GM12878 (cell line): ENCODE results near the gene SPTBN1. TPM values are rescaled to one million over a fixed set of nuclear protein-coding genes. Genes with fewer than 3 reads are reported as not detected.

Source experiments
- ATAC-seq: fragments of 200-7000 bp; cut with Tn5 transposase; 3 replicates; pipeline ENCODE4 v1.9.1; 2020; ENCODE audit warnings: mild to moderate bottlenecking, moderate library complexity
- BruUV-seq: library from RNA; stranded (reverse); fragments of 400-500 nt; replicated peaks from 2 replicates; lab custom pipeline; 2021; lab: Mats Ljungman, UMichigan
- CTCF ChIA-PET: fragments of 300-600 bp; sonication (Branson Sonifier 250); formaldehyde crosslinking; extraction: SDS; loops from one replicate; lab custom pipeline; 2021; ENCODE audit warnings: inconsistent platforms; lab: Yijun Ruan, JAX
- POLR2A ChIA-PET: fragments of 350-600 bp; formaldehyde crosslinking; extraction: SDS; loops from one replicate; lab custom pipeline; 2021; ENCODE audit warnings: inconsistent platforms; lab: Charles Lee
- RAD21 ChIA-PET: fragments of 300-600 bp; sonication (Branson Sonifier 250); formaldehyde crosslinking; loops from one replicate; lab custom pipeline; 2023; ENCODE audit warnings: antibody characterized with exemption; ENCODE audit not compliant: unreplicated experiment; lab: Charles Lee
- SMC1A ChIA-PET: fragments of 300-600 bp; sonication (Branson Sonifier 250); formaldehyde crosslinking; loops from one replicate; lab custom pipeline; 2023; ENCODE audit not compliant: unreplicated experiment, uncharacterized antibody; lab: Charles Lee
- DNase-seq: peaks from one replicate; pipeline ENCODE4 v3.0.0-alpha.2; 2011; ENCODE audit warnings: low read depth, low spot score
- FAIRE-seq: peaks from 3 replicates; lab custom pipeline; 2011; peaks lifted over from hg19 to GRCh38; lab: Jason Lieb, UNC
- H2AFZ ChIP-seq: 2 replicates; pipeline ENCODE4 v1.6.0; 2011; ENCODE audit warnings: low read depth, low read length, control low read depth; ENCODE audit not compliant: control insufficient read depth
- H3K27ac ChIP-seq: 2 replicates; pipeline ENCODE4 v1.5.1; 2011; ENCODE audit warnings: control low read depth; ENCODE audit not compliant: control insufficient read depth, insufficient read depth
- H3K27me3 ChIP-seq, 2 experiments: replicated peaks in 1 of 2; 2 replicates each; pipeline versions ENCODE4 v1.6.0 to v1.6.1; 2011; ENCODE audit warnings: low read length in 1 of 2; ENCODE audit not compliant: control insufficient read depth in 2 of 2, insufficient read depth in 2 of 2
- H3K36me3 ChIP-seq, 2 experiments: 2 replicates each; pipeline ENCODE4 v1.5.1; 2011; ENCODE audit warnings: low read length in 1 of 2; ENCODE audit not compliant: control insufficient read depth in 2 of 2, insufficient read depth in 2 of 2
- H3K4me1 ChIP-seq: 2 replicates; pipeline ENCODE4 v1.6.1; 2011; ENCODE audit warnings: mild to moderate bottlenecking, low read length, moderate library complexity, mixed read lengths; ENCODE audit not compliant: control insufficient read depth, insufficient read depth
- H3K4me2 ChIP-seq: 2 replicates; pipeline ENCODE4 v1.6.0; 2011; ENCODE audit warnings: control low read depth; ENCODE audit not compliant: control insufficient read depth, insufficient read depth
- H3K4me3 ChIP-seq: fragments of 200-600 bp; sonication (generic); 2 replicates; pipeline ENCODE4 v1.5.1; 2016
- H3K79me2 ChIP-seq: 2 replicates; pipeline ENCODE4 v1.6.0; 2011; ENCODE audit warnings: low read length; ENCODE audit not compliant: control insufficient read depth, insufficient read depth
- H3K9ac ChIP-seq: 2 replicates; pipeline ENCODE4 v1.8.0; 2011; ENCODE audit warnings: low read length, control low read depth, mixed read lengths; ENCODE audit not compliant: control insufficient read depth, insufficient read depth
- H3K9me3 ChIP-seq: replicated peaks from 3 replicates; pipeline ENCODE4 v1.5.1; 2011; ENCODE audit warnings: mild to moderate bottlenecking, low read length; ENCODE audit not compliant: control insufficient read depth, insufficient read depth
- H4K20me1 ChIP-seq: 2 replicates; pipeline ENCODE4 v1.6.0; 2011; ENCODE audit not compliant: control insufficient read depth, insufficient read depth
- ATF7 ChIP-seq: fragments of 450-650 bp; IDR thresholded peaks from 2 replicates; pipeline ENCODE4 v1.6.1; 2016; ENCODE audit warnings: low read depth, mild to moderate bottlenecking
- CHD4 ChIP-seq: fragments of 200-600 bp; sonication (generic); IDR thresholded peaks from 2 replicates; pipeline ENCODE4 v1.6.1; 2016; ENCODE audit warnings: mild to moderate bottlenecking
- EED ChIP-seq: sonication (generic); IDR thresholded peaks from 2 replicates; pipeline ENCODE4 v1.6.1; 2016; ENCODE audit warnings: antibody characterized with exemption, low read depth
- PAX8 ChIP-seq: fragments of 450-650 bp; IDR thresholded peaks from 2 replicates; pipeline ENCODE4 v1.6.1; 2017; ENCODE audit warnings: mild to moderate bottlenecking, moderate library complexity
- POLR2AphosphoS5 ChIP-seq: IDR thresholded peaks from 2 replicates; pipeline ENCODE4 v1.6.1; 2011; ENCODE audit warnings: mild to moderate bottlenecking, low read length, inconsistent platforms
- SPI1 ChIP-seq: IDR thresholded peaks from 2 replicates; pipeline ENCODE4 v1.6.1; 2011; ENCODE audit warnings: low read depth, mild to moderate bottlenecking, low read length, moderate library complexity, borderline replicate concordance; ENCODE audit not compliant: insufficient read depth
- WGBS: methylation state at CpG from one replicate; pipeline ENCODE4 v1.1.6; 2016; ENCODE audit warnings: low lambda C conversion rate; ENCODE audit not compliant: insufficient replicate concordance, insufficient coverage; ENCODE audit errors: missing lambda C conversion rate; 5-methylcytosine and 5-hydroxymethylcytosine counted together
- in situ Hi-C: fragments of 300-500 bp; cut with MboI; formaldehyde crosslinking; loops from 9 replicates; pipeline ENCODE4 v1.14.3; 2018; ENCODE audit warnings: mixed read lengths
- intact Hi-C: fragments of 100-400 bp; cut with micrococcal nuclease; formaldehyde crosslinking; loops from one replicate; pipeline ENCODE4 v1.14.2; 2022; ENCODE audit not compliant: unreplicated experiment
- polyA plus RNA-seq, 11 experiments: library from polyadenylated mRNA; depleted of rRNA in 4 of 11; unstranded in 6 of 11; stranded (reverse) in 5 of 11; fragments of >200 nt; fragmentation: Nextera tagmentation in 4 of 11; fragmentation: Illumina TruSeq in 1 of 11; extraction: Ambion mirVana in 4 of 11; extraction: Trizol in 1 of 11; gene quantifications; 1 replicate in 1 of 11; 2 replicates in 10 of 11; pipeline versions ENCODE4 v1.2.1 to v1.2.3, GENCODE V29; 2011 to 2016; ENCODE audit warnings: inconsistent platforms in 2 of 11, missing spikeins in 2 of 11, low read depth in 1 of 11
- total RNA-seq, 4 experiments: library from RNA; depleted of rRNA in 3 of 4; stranded (reverse); fragments of >200 nt in 3 of 4; fragmentation: Illumina TruSeq in 1 of 4; extraction: Trizol in 1 of 4; gene quantifications; 2 replicates each; pipeline versions ENCODE4 v1.2.1 to v1.2.3, GENCODE V29; 2013 to 2021
- TF ChIP-seq, protein P1 (sequence below): IDR thresholded peaks from 2 replicates; pipeline ENCODE4 v1.6.1; 2011; ENCODE audit warnings: low read depth, low read length, improper control_type of control experiment, borderline replicate concordance
- TF ChIP-seq, protein P2 (sequence below): fragments of 450-650 bp; IDR thresholded peaks from 2 replicates; pipeline ENCODE4 v1.6.1; 2016; ENCODE audit warnings: mild to moderate bottlenecking

The SPTBN1 gene
- total and polyA plus RNA-seq, 10 of the 15 experiments (the other 5 are each of a cell fraction or from before 2014, with no cell fraction given), result 20.6 to 154 (median 76.7) TPM

DNA sequence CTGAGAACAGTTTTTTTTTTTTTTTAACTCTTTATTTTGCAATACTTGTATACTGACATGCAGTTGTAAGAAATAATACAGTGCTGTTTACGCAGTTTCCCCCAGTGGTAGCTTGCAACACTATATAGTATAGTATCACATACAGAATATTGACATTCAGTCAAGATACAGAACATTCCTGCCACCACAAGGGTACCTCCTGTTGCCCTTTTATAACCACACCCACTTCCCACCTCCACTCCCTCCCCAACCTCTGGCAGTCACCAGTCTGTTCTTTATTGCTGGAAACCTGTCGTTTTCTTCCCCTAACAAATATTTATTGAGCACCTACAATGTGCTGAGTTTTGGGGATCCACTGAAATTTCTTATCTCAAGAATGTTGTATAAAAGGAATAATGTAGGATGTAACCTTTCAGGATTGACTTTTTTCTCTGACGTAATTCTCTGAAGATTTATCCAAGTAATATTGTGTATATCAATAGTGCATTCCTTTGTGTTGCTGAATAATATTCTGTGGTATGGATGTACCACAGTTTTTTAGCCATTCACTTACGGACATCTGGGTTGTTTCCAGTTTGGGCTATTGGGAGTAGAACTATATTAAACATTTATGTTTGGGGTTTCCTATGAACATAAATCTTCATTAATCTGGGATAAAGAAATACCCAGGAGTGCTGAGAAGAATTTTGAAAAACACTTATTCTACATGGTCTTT is 215.9 kb downstream of the SPTBN1 start:
- Histone ChIP-seq H3K27ac (peak overlapping the region; percentile 70; the same call in 1 of the 2 replicates), H4K20me1 (no peaks in the 10 kb centered on the region), H3K36me3 (peaks cover 16 to 22% of the 10 kb centered on the region in 2 experiments), H3K79me2 (no peaks in the 10 kb centered on the region), H2AFZ (no peak overlapping the region), H3K4me1 (peaks cover 10% of the 10 kb centered on the region), H3K4me3 (no peak overlapping the region), H3K9ac (no peak overlapping the region)
- ChIA-PET RAD21 (interaction anchor here (0.9 to 2.1 kb wide), 13 partner anchors 9 to 166 kb away, joined by 3 to 17 read pairs (median 6); no protein-coding TSS in a partner anchor), SMC1A (interaction anchor here (0.7 to 2.9 kb wide), 13 partner anchors 9 to 498 kb away, joined by 3 to 24 read pairs (median 5); no protein-coding TSS in a partner anchor), CTCF (interaction anchor here (0.8 to 5.4 kb wide), 9 partner anchors 8 to 166 kb away, joined by 3 to 26 read pairs (median 4); no protein-coding TSS in a partner anchor)
- ATAC-seq (no peak), DNase-seq (no peak), FAIRE-seq (no peak)
- BruUV-seq, result no TSS peak
- intact Hi-C loops, result no loop called here
- WGBS, result 95% methylated on average over 4 of the region's 4 CpGs
- TF ChIP-seq PAX8 (no peak), CHD4 (no peak), SPI1 (no peak), ATF7 (no peak), EED (no peak), POLR2AphosphoS5 (0 out of 2 replicates have a peak, but pooled peaks have one; percentile 13)
- TF ChIP-seq, protein P1, sequence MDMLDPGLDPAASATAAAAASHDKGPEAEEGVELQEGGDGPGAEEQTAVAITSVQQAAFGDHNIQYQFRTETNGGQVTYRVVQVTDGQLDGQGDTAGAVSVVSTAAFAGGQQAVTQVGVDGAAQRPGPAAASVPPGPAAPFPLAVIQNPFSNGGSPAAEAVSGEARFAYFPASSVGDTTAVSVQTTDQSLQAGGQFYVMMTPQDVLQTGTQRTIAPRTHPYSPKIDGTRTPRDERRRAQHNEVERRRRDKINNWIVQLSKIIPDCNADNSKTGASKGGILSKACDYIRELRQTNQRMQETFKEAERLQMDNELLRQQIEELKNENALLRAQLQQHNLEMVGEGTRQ, result no peak
- TF ChIP-seq, protein P2, sequence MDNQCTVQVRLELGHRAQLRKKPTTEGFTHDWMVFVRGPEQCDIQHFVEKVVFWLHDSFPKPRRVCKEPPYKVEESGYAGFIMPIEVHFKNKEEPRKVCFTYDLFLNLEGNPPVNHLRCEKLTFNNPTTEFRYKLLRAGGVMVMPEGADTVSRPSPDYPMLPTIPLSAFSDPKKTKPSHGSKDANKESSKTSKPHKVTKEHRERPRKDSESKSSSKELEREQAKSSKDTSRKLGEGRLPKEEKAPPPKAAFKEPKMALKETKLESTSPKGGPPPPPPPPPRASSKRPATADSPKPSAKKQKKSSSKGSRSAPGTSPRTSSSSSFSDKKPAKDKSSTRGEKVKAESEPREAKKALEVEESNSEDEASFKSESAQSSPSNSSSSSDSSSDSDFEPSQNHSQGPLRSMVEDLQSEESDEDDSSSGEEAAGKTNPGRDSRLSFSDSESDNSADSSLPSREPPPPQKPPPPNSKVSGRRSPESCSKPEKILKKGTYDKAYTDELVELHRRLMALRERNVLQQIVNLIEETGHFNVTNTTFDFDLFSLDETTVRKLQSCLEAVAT, result no peak
- TF ChIP-seq, all 136 proteins: peak for 1
- POLR2A ChIA-PET, result interaction anchor here (0.6 to 1.4 kb wide), 10 partner anchors 32 to 144 kb away, joined by 3 to 8 read pairs (median 4); no protein-coding TSS in a partner anchor
- Histone ChIP-seq H3K27me3 (no peaks in the 10 kb centered on the region), H3K9me3 (no peaks in the 10 kb centered on the region), H3K4me2 (no peak overlapping the region)
- in situ Hi-C loops, result no loop called here
